Measurements from ENCODE around the gene SMIM29.
A peak's percentile ranks its signal among the peaks of the same experiment; 100 is the strongest.

Gene SMIM29

DNA sequence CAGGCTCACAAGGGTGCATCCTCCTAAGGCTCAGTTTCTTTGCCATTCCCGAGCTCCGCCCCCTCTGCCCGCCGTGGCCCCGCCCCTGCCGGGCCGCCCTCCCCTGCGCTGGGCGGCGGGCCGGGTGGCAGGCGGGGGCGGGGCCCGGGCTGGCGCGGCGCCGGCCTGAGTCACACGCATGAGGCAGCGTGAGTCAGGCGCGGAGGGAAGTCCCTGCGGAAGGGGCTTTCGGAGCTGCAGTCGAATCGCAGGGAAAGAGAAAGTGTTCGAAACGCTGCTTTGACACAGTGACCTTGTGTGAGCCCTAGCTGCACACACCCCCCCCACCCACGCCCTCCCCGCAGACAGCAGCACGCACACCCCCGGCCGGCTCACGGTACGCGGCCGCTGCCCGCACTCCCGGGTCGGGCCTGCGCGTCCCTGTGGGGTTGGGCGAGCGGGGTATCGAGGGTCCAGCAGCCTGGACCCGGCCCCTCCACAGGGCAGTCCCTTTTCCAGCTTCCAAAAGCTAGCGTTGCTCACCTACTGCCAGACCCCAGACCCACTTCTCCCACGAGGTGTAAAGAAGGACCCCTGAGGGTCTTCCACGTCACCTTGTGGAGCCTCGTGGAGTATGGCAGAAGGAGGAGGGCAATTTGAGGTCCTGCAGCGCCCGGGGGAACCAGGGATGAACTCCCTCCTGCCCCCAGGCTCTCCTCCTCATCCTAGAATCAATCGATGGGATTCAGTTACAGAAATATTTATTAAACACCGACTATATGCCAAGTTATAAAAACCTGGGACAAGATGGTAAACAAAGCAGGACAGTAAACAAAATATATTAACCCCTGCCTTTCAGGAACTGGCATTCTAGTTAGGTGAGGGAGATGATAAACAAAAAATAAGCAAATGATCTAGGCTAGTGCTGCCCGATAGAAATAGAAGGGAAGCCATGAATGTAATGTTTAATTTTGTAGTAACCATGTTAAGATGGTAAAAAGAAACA lies 24.6 kb downstream of the SMIM29 start:
- peak; percentile 97 for DNase-seq

DNA sequence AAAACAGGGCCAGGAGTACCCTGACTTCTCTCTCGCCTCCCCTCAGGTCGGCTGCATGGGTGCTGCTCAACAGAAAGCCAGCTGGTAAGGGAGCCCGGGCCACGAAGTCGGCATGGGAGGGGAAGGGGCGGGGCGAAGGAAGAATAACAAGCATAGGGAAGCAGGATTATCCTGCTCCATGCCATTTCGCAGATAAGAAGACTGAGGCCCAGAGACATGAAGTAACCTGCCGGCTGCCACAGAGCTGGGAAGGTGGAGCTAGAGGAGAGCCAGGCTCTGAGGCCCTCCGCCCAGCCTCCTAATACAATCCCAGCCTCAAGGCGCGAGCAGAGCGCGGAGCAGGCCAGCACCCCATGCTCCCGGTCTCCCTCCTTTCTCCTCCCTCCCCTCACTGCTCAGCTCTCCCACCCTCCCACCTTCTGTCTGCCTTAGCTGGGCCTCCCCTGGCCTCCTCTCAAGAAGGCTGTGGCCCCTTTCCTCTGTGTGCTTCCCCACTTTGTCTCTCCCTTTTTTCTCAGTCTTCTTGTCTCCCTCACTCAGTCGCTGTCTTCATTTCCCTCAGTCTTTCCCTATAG lies 25.3 kb downstream of the SMIM29 start:
- no peak for DNase-seq

DNA sequence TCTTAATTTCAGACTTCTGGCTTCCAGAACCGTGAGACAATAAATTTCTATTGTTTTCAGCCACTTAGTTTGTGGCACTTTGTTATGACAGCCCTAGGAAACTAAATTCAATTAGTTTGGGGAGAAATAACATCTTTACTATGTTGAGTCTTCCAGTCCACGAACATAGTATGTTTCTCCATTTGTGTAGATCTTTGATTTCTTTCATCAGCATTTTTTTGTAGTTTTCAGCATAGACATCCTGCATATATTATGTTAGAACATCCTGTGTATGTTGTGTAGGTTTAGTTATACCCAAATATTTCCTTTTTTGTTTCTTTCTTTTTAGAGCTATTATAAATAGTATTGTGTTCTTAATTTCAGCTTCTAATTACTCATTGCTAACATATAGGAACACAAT lies 30.1 kb downstream of the SMIM29 start:
- DNase-seq = no peak

GRCh38 chr6:34213772-34214171 lies 35.0 kb downstream of the SMIM29 start:
- no peak for DNase-seq

- no peak for DNase-seq
Measured at GRCh38 chr6:34207695-34208443, 40.9 kb downstream of the SMIM29 start.

DNA sequence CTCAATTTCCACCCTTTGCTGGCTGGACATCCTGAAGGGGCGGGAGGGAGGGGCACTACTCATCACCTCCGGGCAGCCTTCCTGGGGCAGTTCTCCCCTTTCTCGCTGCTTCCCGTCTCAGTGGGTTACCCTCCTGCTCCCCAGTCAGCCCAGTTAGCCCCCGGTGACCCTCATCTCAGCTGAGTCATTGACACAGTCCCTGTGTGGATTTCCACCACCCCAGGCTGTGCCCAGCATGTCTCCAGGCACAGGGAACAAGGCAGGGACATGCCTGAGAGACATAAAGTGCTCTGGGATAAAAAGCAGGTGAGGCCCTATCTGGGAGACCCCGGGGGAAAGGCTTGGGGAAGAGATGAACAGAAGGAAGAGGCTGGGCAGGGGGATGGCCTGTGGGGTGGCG lies 42.1 kb downstream of the SMIM29 start:
- no peak for DNase-seq

DNA sequence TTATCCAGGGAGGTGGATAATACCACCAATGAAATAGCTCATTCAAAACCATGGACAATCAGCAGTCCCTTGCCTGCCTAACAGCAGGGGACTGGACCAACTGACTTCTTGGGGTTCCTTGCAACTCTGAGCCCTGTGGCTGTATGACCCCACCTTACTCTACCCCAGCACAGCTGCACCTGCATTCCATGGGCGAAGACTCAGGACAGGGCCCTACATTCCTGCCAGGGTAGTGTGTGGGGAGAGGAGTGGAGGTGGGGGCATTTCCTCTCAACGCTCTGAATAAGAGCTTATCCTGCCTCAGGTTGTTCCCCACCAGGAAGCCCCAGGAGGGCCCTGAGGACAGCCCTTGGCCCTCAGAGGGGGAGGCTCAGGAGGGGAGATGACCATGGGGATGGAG lies 42.9 kb downstream of the SMIM29 start:
- no peak for DNase-seq

DNA sequence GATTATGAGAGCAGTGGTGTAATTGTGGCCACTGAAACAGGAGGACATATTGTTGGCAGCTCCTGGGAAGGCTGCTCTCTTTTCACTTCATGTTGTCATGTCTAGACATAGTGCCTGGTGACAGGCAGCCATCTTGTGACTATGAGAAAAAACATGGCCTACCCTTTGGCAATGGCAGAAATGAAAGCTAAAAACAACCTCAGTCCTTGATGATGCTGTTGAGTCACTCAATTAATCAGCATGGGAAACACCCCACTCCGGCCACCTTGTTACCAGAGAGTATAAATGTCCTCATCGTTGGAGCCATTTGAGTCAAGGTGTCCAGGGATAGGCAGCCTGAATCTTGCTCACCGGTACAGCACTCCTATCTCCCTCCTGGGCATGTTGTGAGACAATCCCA lies 43.3 kb downstream of the SMIM29 start:
- DNase-seq = no peak

GRCh38 chr6:34204693-34205092 lies 44.1 kb downstream of the SMIM29 start:
- no peak for DNase-seq

GRCh38 chr6:34202329-34203201 lies 46.2 kb downstream of the SMIM29 start:
- no peak for DNase-seq

DNA sequence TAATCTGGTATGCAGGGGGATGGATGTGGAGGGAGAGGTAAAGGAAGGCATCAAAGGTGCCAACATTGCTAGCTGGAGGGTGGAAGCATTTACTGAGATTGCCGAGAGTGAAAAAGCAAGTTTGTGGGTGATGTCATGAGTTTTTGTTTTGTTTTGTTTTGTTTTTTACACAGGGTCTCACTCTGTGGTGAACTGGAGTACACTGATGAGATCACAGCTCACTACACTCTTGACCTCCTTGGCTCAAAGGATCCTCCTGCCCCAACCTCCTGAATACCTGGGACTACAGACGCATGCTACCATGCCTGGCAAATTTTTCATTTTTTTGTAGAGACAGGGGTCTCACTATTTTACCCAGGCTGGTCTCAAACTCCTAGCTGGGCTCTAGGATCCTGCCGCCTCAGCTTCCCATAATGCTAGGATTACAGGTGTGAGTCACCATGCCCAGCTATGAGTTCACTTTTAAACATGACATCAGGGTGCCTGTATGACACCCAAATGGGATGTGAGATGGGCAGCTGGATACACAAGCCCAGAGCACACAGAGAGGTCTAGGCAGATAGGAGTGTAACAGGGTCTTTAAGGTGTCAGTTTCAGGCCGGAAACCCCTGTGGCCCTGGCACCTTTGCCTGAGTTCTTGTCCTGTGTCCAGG lies 47.2 kb downstream of the SMIM29 start:
- DNase-seq = no peak

DNA sequence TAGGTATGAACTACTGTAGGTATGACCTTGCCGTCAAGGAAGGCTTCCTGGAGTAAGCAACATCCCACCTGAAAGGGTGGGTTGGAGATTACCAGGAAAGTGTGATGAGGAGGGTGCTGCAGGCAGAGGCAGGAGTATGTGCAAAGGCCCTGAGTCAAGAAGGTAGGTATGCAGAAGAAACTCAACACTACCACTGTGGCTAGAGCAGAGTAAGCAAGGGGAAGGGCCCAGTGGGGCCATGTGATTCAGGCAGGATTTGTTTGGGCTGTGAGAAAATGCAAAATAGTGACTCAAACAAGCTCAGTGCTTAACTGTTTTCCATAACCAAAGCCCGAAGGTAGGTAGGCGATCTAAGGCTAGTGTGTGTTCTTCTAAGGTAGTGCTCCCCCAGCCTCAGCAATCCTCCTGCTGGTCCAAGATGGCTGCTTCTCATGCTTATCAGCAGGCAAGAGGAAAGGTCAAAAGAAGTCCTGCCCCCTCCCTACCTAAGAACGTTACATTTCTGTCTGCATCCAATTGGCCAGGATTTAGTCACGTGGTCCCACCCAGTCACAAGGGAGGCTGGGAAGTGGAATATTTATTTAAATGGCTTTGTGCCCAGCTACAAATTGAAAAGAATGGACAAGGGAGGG lies 48.4 kb downstream of the SMIM29 start:
- no peak for DNase-seq

DNA sequence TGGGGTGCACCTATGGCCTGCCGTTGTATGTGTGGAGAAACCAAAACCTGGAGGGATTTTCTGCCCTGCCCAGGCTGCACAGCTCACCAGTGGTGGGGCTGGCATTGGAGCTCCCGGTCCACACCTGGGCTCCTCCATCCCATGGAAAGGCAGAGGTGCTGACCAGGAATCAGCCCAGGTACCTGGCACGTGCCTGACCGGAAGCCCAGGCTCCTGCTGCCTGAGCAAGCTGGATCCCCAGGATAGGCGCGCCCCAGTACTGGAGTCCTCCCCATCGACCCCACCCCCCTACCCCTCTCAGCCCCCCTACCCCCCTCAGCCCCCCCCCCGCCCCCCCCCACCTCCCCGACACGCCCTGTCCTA lies 52.0 kb downstream of the SMIM29 start:
- DNase-seq = no peak

Measured in CD4-positive, alpha-beta T cell treated with Interleukin-17A for 4 hours (primary cell).